ENCODE data around the gene TPM3.

TPM3 gene

DNA sequence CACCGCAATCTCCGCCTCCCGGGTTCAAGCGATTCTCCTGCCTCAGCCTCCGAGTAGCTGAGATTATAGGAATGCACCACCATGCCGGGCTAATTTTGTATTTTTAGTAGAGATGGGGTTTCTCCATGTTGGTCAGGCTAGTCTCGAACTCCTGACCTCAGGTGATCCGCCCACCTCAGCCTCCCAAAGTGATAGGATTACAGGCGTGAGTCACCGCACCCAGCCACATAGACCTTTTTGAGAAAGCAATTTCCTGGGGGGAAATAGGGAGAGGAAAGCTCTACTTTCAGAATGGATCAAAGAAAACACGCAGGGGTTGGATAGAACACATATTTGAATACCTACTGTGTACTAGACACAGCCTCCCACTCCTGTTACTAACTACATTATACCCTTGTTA is 13.9 kb upstream of the TPM3 start:
- peak; percentile 55 for DNase-seq

GRCh38 chr1:154199563-154199879 is 7.6 kb upstream of the TPM3 start:
- DNase-seq: no peak

DNA sequence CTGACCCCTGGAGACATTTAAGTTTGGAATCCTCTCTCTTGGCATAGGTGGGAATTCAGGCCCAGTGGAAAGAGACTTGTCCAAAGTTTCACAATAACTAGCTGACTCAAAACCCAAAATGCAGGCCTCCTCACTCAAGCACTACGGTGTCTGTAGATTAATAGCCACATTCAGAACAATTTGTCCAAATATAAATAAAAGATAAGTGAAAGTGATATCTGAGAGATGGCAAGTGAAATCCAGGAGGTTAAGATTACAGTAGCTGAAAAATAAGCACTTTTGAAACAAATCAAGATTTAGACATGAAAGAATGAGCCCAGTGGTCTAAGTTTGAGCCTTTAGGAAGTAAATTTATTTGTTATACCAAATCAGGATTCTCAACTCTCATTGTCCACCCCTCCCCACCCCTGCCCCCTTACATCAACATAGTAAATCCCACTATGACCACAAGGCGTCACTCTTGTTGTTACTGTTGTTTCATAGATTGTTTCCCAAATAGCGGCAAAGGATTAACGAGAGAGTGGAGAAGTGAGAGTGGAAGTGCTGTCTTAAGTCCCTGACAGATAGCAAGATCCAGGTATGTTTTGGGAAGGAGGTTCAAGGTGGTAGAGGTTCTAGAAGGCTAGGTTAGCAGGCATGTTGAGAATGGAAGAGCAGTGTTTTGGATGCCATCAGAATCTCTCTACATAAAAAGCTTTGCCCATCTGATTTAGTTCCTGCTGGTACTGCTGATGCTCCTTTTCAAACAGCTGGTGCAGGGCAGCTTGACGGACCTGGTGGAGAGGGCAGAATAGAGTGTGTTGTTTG is 7.1 kb upstream of the TPM3 start:
- peak; percentile 31 to 38 for DNase-seq

DNA sequence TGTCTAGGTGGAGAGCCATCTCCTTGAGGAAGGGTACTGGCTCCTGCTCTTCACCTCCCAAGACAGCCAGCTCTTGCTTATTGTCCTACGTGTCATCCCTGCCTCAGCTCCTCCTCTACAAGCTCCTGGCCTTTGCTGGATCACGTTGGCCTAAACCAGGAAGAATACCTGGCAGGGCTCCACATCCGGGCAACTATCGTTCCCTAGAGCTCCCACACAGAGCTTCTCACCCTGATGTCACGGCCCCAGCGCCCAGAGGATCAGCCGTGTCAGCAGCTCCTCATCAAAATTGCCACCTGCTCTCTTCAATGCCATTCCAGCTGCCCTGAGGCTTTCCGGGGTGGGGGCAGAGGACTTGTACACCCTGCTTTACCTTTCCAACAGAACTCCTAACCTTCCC is 1.9 kb upstream of the TPM3 start:
- no peak for DNase-seq

- DNase-seq: no peak
These were observed 576 bp upstream of the TPM3 start for GRCh38 chr1:154192476-154192875.

DNA sequence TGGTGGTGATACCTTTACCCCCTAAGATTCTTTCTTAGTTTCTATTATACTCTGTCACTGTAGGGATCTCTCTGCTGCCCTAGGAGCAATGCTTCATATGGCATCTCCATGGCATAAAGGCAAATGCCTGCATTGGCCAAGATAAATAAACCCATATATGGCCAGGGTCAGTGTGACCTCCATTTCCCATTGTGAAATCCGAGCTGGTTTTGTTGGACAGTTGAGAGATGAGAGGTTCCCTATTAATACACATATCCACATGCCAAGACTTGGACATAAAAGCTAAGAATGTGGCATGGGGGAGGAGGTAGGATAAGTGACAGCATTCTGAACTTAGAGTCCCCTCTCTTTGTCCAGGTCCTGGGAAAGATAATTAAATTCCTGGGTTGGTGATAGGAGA is 1.4 kb downstream of the TPM3 start:
- DNase-seq: no peak

DNA sequence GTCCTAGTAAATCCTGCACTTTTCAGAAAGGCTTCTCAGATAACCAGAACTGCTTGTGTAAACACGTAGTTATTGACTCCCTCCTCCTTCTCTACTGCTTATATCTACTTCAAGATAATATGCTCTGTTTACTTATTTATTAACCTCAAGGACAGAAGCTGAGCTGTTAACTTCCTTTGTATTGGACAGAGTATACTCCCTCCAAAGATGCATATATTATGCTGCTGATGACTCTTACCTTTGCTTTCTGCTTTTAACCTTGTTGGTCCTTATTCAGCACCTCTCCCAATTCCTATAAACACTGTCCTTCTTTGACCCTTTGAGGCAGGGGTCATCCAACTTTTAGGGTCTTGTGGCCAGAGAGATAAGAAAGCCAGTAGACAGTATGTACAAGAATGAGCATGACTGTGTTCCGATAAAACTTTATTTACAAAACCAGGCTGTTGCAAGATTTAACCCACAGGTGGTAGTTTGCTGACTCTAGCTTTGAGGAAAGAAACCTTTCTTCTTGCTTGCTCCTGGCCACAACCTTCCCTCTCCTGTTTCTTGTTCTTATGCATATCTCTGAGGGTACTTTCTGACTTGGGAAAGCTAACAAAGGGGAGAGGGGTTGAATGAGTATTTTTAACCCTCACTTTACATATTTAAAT is 4.9 kb downstream of the TPM3 start:
- DNase-seq: no peak

DNA sequence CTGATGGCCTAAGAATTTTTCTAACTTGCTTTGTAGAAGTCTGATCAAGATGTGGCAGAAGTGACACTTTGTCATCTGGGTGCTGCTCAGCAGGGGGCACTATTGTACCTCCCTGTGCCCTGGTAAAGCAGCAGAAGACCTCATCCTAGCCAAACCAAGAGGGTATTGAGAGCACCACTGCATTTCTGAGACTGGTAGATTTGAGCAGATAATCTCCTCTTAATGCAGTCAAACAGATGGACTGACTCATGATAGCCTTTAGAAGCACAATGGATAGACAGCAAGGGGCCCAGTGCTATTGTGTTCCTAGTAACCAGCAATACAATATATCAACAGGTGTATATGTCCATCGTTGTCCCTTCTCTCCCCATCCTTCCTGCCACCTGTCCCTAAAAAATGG is 5.7 kb downstream of the TPM3 start:
- DNase-seq: peak; percentile 80 to 83

GRCh38 chr1:154183046-154183915 is 8.6 kb downstream of the TPM3 start:
- peak; percentile 98 to 99 for DNase-seq

GRCh38 chr1:154182344-154183045 is 9.4 kb downstream of the TPM3 start:
- DNase-seq: peak; percentile 88 to 89

DNA sequence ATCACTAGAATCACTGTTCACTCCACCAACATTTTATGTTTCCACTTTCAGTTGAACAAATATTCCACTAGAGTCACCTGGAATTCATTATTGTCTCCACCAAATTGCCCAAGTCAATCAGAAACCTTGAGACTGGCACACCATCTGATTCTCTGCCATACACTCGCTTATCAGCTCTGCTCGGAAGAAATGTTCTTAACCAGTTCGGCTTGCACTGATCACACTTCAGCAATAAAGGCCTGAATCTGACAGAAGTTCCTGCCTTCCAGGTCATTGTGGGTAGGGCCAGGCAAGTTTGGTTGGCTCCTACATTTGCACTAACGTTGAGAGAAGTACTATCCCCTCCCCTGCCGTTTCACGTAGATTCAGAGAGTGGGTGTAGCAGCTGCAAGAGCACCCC is 10.0 kb downstream of the TPM3 start:
- no peak for DNase-seq

GRCh38 chr1:154179946-154180687 is 11.8 kb downstream of the TPM3 start:
- DNase-seq: no peak

DNA sequence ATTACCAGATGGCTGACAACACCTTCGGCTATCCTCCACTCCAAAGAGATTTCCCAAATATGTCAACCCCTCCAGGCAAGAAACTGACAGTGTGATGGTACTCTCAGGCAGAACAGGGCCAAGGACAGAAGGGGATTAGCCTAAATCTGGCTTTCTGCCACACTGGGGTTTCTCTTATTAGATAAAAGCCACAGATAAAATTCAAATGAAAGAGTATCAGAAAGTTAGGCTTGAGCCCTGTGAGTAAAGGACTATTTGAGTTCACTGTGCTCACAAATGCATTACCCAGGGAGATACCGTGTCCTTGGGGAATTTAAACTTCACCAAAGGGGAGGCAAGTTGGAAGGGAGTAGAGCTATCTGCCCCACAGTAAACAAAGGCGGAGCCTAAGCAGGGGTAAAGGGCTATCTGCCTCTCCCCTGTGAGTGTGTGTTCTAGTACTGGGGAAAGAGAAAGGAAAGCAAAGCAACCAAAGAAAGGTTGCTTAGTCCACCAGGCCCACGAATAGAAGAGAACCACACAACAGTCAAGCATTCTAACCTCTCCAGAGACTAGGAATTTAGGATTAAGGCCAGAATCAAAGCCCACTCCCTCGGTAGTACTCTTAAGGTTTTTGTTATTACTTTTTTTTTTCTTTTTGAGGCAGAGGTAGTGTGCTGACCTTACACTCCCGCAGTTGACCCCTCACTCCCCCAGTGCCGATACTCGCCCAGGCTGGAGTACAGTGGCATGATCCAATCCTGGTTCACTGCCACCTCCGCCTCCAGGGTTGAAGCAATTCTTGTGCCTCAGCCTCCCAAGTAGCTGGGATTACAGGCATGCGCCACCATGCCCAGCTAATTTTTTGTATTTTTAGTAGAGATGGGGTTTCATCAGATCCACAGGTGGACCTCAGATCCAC is 12.7 kb downstream of the TPM3 start:
- DNase-seq: no peak

DNA sequence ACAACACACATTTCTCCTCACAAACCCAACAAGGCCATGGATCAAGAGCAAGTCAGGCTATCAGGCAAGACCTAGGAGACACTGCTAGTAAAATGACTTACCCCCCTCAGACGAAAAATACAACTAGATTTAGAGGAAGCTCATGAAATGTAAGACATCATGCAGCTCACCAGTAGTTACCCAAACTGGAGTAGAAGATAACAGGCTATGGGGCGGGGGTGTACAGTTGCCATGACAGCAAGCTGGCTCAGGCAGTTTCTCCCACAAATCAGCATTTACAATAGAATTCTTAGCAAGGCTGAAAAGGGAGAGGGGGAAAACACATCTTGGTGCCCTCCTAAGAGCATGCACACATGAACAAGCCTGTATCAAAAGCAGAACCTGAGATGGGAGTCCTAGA is 13.9 kb downstream of the TPM3 start:
- no peak for DNase-seq

GRCh38 chr1:154176337-154176736 is 15.6 kb downstream of the TPM3 start:
- no peak for DNase-seq

DNA sequence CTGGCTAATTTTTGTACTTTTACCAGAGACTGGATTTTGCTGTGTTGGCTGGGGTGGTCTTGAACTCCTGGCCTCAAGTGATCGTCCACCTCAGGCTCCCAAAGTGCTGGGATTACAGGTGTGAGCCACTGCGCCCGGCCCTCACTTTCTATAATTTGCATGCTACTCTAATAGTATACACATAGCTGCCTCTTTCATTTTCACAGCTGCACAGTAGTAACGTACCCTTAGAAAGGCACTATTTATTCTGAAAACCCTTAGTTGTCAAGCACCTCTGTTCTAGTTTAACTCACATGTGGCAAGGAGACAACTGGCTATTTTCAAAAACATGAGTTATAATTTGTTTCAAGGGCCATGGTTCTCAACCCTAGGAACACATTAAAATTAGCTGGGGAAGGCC is 17.2 kb downstream of the TPM3 start:
- no peak for DNase-seq

- no peak for DNase-seq
These were observed 20.0 kb downstream of the TPM3 start for GRCh38 chr1:154171880-154172279.

DNA sequence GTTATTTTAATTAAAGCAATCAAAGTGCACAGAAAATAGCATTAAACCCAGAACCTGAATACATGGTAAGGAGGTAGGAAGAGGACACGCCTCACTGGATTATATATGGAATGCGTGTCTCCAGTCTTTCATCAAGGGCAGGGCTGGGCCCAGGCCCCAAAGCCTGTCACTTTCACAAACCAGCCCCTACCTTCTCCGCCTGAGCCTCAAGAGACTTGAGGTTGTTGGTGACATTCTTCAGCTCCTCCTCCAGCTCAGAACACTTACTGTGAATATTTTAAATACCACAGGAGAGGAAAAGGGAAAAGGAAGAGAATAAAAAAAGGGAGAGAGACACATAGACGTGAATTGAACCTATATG is 20.7 kb downstream of the TPM3 start:
- DNase-seq: no peak

- DNase-seq: peak; percentile 56 to 68
These were observed 21.2 kb downstream of the TPM3 start for GRCh38 chr1:154170547-154171222.

DNA sequence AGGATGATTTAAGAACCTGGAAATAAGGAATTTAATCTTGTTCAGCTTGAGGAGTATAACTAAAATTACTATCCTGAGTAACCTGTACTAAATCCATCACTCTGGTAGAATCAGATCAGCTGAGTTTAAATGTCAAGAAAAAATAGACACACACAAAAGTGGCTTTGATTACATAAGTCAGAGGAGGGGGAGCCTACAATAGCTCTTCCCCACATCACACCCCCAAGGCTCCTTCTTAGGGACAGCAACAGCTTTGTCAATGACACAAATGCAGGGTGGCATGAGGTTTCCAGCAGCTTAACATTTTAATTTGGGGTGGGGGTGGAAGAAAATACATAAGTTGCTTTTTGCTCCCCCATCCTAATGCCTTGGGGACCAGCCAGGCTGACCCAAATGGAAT is 24.4 kb downstream of the TPM3 start:
- DNase-seq: no peak

GRCh38 chr1:154166207-154166606 is 25.7 kb downstream of the TPM3 start:
- DNase-seq: peak in 1 of 2 experiments; percentile 11
